Right ventricle myocardium inferior (tissue), 1 donor: ENCODE data around the gene GALR1. TPM values are rescaled to one million over a fixed set of nuclear protein-coding genes. Genes with fewer than 3 reads are reported as not detected.
"Not testable (repeated sequence)": the region's sequence is repeated elsewhere in the genome, so short reads cannot be mapped to it uniquely, and the experiment has no call there.

Source experiments
- ATAC-seq: fragments of 200-7000 bp; cut with Tn5 transposase; one replicate; pipeline ENCODE4 v1.9.1; 2020; ENCODE audit warnings: mild to moderate bottlenecking, moderate library complexity
- DNase-seq: peaks from one replicate; pipeline ENCODE4 v3.0.0; 2021; ENCODE audit errors: missing footprints
- intact Hi-C: fragments of 100-400 bp; cut with DNase I; formaldehyde crosslinking; loops from one replicate; pipeline ENCODE4 v1.11.0; 2022
- total RNA-seq: library from RNA; stranded (reverse); fragmentation: NEBNext Ultra II Directional; extraction: Animal tissue kit (Norgen Biotek cat#: 25700); gene quantifications from one replicate; pipeline ENCODE4 v1.2.1, GENCODE V29; 2021
- donor health status: DM: no; HTN: yes; CAD: no; lungs with severe emphysema.

GALR1 gene
- total RNA-seq, 1 donor from 2014 or later: not detected

GRCh38 chr18:77239285-77239684, 10.4 kb upstream of the GALR1 start:
- ATAC-seq, DNase-seq, intact Hi-C loops: not testable (repeated sequence)

GRCh38 chr18:77248873-77249568, 627 bp upstream of the GALR1 start:
- ATAC-seq (no peak), DNase-seq (no peak)
- intact Hi-C loops: no loop called here

- ATAC-seq: no peak
- intact Hi-C loops: no loop called here
- no peak for DNase-seq
Measured at GRCh38 chr18:77250501-77250925, 865 bp downstream of the GALR1 start.

- ATAC-seq (no peak), DNase-seq (no peak)
- intact Hi-C loops: no loop called here
Measured at GRCh38 chr18:77250926-77251729, 1.5 kb downstream of the GALR1 start.

- DNase-seq (no peak), ATAC-seq (no peak)
- intact Hi-C loops: no loop called here
Measured at GRCh38 chr18:77251730-77252050, 2.0 kb downstream of the GALR1 start.

GRCh38 chr18:77254711-77255405, 5.2 kb downstream of the GALR1 start:
- no peak for DNase-seq
- ATAC-seq: no peak
- intact Hi-C loops: no loop called here

GRCh38 chr18:77255426-77256105, 5.9 kb downstream of the GALR1 start:
- intact Hi-C loops: no loop called here
- ATAC-seq (no peak), DNase-seq (no peak)

GRCh38 chr18:77262643-77263465, 13.2 kb downstream of the GALR1 start:
- no peak for ATAC-seq
- intact Hi-C loops: no loop called here
- no peak for DNase-seq

GRCh38 chr18:77263466-77263763, 13.8 kb downstream of the GALR1 start:
- intact Hi-C loops: no loop called here
- ATAC-seq: no peak
- DNase-seq: no peak

- intact Hi-C loops: no loop called here
- ATAC-seq (no peak), DNase-seq (no peak)
Measured at GRCh38 chr18:77267969-77268368, 18.3 kb downstream of the GALR1 start.

- intact Hi-C loops: no loop called here
- ATAC-seq: no peak
Measured at GRCh38 chr18:77268456-77268855, 18.8 kb downstream of the GALR1 start.

GRCh38 chr18:77271576-77272481, 22.2 kb downstream of the GALR1 start:
- ATAC-seq (no peak), DNase-seq (no peak)
- intact Hi-C loops: no loop called here

More at GRCh38 chr18:77268456-77268855, 18.8 kb downstream of the GALR1 start:
- DNase-seq: no peak

GRCh38 chr18:77290841-77291240, 41.2 kb downstream of the GALR1 start:
- intact Hi-C loops, DNase-seq, ATAC-seq: not testable (repeated sequence)

GRCh38 chr18:77298172-77298571, 48.5 kb downstream of the GALR1 start:
- no peak for DNase-seq
- intact Hi-C loops: no loop called here
- no peak for ATAC-seq

- intact Hi-C loops: no loop called here
- ATAC-seq (no peak), DNase-seq (no peak)
Measured at GRCh38 chr18:77299706-77300105, 50.1 kb downstream of the GALR1 start.

- DNase-seq: no peak
- intact Hi-C loops: no loop called here
- ATAC-seq: no peak
Measured at GRCh38 chr18:77300579-77300978, 50.9 kb downstream of the GALR1 start.

- intact Hi-C loops: no loop called here
- no peak for DNase-seq
- no peak for ATAC-seq
Measured at GRCh38 chr18:77304268-77304667, 54.6 kb downstream of the GALR1 start.

- ATAC-seq (no peak), DNase-seq (no peak)
- intact Hi-C loops: no loop called here
Measured at GRCh38 chr18:77305676-77306075, 56.0 kb downstream of the GALR1 start.
